Measurements from ENCODE around the gene EYS.

The EYS gene

GRCh38 chr6:63816982-63817436 is 1890.0 kb downstream of the EYS start:
- DNase-seq (ENCODE audit: low read depth): no peak
- peak; percentile 29; the same call in 1 of the 2 replicates for TF ChIP-seq CTCF (IDR thresholded peaks at IDR 0.05; ENCODE audit: control insufficient read depth, extremely low read depth, insufficient read depth)
- no peak overlapping the region for H3K4me3 ChIP-seq (ENCODE audit: low read depth, low read length)

GRCh38 chr6:63816401-63816981 is 1890.5 kb downstream of the EYS start:
- no peak for TF ChIP-seq CTCF (IDR thresholded peaks at IDR 0.05; ENCODE audit: control insufficient read depth, extremely low read depth, insufficient read depth)
- no peak overlapping the region for H3K4me3 ChIP-seq (ENCODE audit: low read depth, low read length)
- DNase-seq (ENCODE audit: low read depth): peak; percentile 21

- no peak for DNase-seq (ENCODE audit: low read depth)
- TF ChIP-seq CTCF (IDR thresholded peaks at IDR 0.05; ENCODE audit: control insufficient read depth, extremely low read depth, insufficient read depth): no peak
These were observed 1892.6 kb downstream of the EYS start for GRCh38 chr6:63814459-63814858.

GRCh38 chr6:63813566-63814120 is 1893.4 kb downstream of the EYS start:
- no peak for DNase-seq (ENCODE audit: low read depth)

More at GRCh38 chr6:63814459-63814858, 1892.6 kb downstream of the EYS start:
- no peak overlapping the region for H3K4me3 ChIP-seq (ENCODE audit: low read depth, low read length)

GRCh38 chr6:63808576-63808975 is 1898.5 kb downstream of the EYS start:
- TF ChIP-seq CTCF (IDR thresholded peaks at IDR 0.05; ENCODE audit: control insufficient read depth, extremely low read depth, insufficient read depth): no peak
- no peak overlapping the region for H3K4me3 ChIP-seq (ENCODE audit: low read depth, low read length)
- no peak for DNase-seq (ENCODE audit: low read depth)

More at GRCh38 chr6:63813566-63814120, 1893.4 kb downstream of the EYS start:
- H3K4me3 ChIP-seq (ENCODE audit: low read depth, low read length): no peak overlapping the region
- no peak for TF ChIP-seq CTCF (IDR thresholded peaks at IDR 0.05; ENCODE audit: control insufficient read depth, extremely low read depth, insufficient read depth)

- H3K4me3 ChIP-seq (ENCODE audit: low read depth, low read length): no peak overlapping the region
- DNase-seq (ENCODE audit: low read depth): peak; percentile 63
- no peak for TF ChIP-seq CTCF (IDR thresholded peaks at IDR 0.05; ENCODE audit: control insufficient read depth, extremely low read depth, insufficient read depth)
These were observed 1900.0 kb downstream of the EYS start for GRCh38 chr6:63807056-63807455.

GRCh38 chr6:63806573-63806913 is 1900.5 kb downstream of the EYS start:
- TF ChIP-seq CTCF (IDR thresholded peaks at IDR 0.05; ENCODE audit: control insufficient read depth, extremely low read depth, insufficient read depth): no peak
- no peak overlapping the region for H3K4me3 ChIP-seq (ENCODE audit: low read depth, low read length)

More at GRCh38 chr6:63806573-63806913, 1900.5 kb downstream of the EYS start:
- peak; percentile 85 for DNase-seq (ENCODE audit: low read depth)

Measured in LNCaP clone FGC (cell line).